ENCODE results near the gene SHB. TPM values are rescaled to one million over a fixed set of nuclear protein-coding genes. Genes with fewer than 3 reads are reported as not detected.
A peak's percentile ranks its signal among the peaks of the same experiment; 100 is the strongest.

SHB gene
- total and polyA plus RNA-seq, 8 donors: 16.1 to 26.8 (median 21.9) TPM

GRCh38 chr9:38024036-38024681, 44.9 kb downstream of the SHB start:
- no peak for TF ChIP-seq CTCF (IDR thresholded peaks at IDR 0.05)
- no peaks in the 10 kb centered on the region for H3K27me3 ChIP-seq
- peaks cover 55 to 84% of the 10 kb centered on the region in 2 donors for H3K4me1 ChIP-seq
- H3K36me3 ChIP-seq: no peaks in the 10 kb centered on the region
- H3K4me3 ChIP-seq: no peak overlapping the region
- ATAC-seq (peak; percentile 79), DNase-seq (peak in 3 of 4 donors; percentile 53 to 83 (median 71))
- intact Hi-C loops (cut with DNase I): no loop called here
- H3K9me3 ChIP-seq: no peaks in the 10 kb centered on the region
- H3K27ac ChIP-seq: peak overlapping the region; percentile 57 to 62

GRCh38 chr9:38023661-38024035, 45.4 kb downstream of the SHB start:
- Histone ChIP-seq H3K27ac (peak overlapping the region; percentile 57 to 62), H3K4me3 (no peak overlapping the region), H3K9me3 (no peaks in the 10 kb centered on the region), H3K4me1 (peaks cover 60 to 89% of the 10 kb centered on the region in 2 donors), H3K27me3 (no peaks in the 10 kb centered on the region), H3K36me3 (no peaks in the 10 kb centered on the region)
- ATAC-seq: peak; percentile 26
- intact Hi-C loops (cut with DNase I): no loop called here
- no peak for DNase-seq
- no peak for TF ChIP-seq CTCF (IDR thresholded peaks at IDR 0.05)

GRCh38 chr9:38022995-38023394, 46.0 kb downstream of the SHB start:
- intact Hi-C loops (cut with DNase I): no loop called here
- peak in 2 of 4 donors; percentile 60 to 68 for DNase-seq
- H3K9me3 ChIP-seq: no peaks in the 10 kb centered on the region
- no peak for TF ChIP-seq CTCF (IDR thresholded peaks at IDR 0.05)
- H3K4me1 ChIP-seq: peaks cover 61 to 96% of the 10 kb centered on the region in 2 donors
- H3K27ac ChIP-seq: peak overlapping the region; percentile 57 to 62
- no peaks in the 10 kb centered on the region for H3K36me3 ChIP-seq
- peak; percentile 56 for ATAC-seq
- no peaks in the 10 kb centered on the region for H3K27me3 ChIP-seq
- no peak overlapping the region for H3K4me3 ChIP-seq

- peaks cover 61 to 98% of the 10 kb centered on the region in 2 donors for H3K4me1 ChIP-seq
- H3K9me3 ChIP-seq: no peaks in the 10 kb centered on the region
- intact Hi-C loops (cut with DNase I): no loop called here
- H3K36me3 ChIP-seq: no peaks in the 10 kb centered on the region
- H3K4me3 ChIP-seq: no peak overlapping the region
- no peak for ATAC-seq
- peak overlapping the region in 1 of 2 donors; percentile 57 for H3K27ac ChIP-seq
- no peak for TF ChIP-seq CTCF (IDR thresholded peaks at IDR 0.05)
- no peak for DNase-seq
- no peaks in the 10 kb centered on the region for H3K27me3 ChIP-seq
Observed at GRCh38 chr9:38022203-38022895, 46.7 kb downstream of the SHB start.

Data from left lung (tissue), 10 donors.